Measurements from ENCODE around the gene HEG1.
"Not testable (repeated sequence)": the region's sequence is repeated elsewhere in the genome, so short reads cannot be mapped to it uniquely, and the experiment has no call there.

The HEG1 gene

DNA sequence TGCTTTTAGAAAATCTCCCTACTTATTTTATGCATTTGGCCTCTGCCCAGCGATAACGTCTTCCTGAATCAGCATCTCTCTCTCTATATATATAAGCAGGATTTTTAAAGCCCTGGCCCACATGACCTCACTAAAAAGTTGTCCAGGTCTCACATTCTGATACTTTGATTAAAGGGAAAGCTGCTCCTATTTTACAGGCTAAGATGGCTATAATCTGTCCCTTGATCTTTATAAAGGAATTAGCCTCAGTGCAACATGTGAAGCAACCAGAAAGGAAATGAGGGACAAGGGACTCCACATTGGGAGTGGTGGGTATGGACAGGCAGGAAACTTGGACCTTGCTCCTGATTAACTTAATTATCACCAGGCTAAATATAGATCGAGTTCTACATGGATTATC lies 95.7 kb downstream of the HEG1 start:
- no peak for DNase-seq (ENCODE audit: low read depth in 4 of 4, low spot score in 1 of 4)

DNA sequence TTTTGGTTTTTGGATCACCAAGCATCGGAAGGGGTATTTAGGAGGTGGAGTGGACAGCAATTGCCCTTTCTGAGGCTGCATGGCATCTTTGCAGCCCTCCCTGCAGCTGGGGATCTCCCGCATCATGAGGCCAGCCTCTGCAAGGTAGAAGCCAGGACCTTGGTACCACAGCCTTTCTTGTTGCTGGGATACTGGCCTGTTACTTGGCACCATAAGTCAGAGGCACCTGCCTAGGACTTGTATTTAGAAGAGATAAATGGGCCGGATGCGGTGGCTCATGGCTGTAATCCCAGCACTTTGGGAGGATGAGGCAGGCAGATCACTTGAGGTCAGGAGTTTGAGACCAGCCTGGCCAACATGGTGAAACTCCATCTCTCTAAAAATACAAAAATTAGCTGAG lies 97.8 kb downstream of the HEG1 start:
- not testable (repeated sequence) for DNase-seq (ENCODE audit: low read depth in 4 of 4, low spot score in 1 of 4)

DNA sequence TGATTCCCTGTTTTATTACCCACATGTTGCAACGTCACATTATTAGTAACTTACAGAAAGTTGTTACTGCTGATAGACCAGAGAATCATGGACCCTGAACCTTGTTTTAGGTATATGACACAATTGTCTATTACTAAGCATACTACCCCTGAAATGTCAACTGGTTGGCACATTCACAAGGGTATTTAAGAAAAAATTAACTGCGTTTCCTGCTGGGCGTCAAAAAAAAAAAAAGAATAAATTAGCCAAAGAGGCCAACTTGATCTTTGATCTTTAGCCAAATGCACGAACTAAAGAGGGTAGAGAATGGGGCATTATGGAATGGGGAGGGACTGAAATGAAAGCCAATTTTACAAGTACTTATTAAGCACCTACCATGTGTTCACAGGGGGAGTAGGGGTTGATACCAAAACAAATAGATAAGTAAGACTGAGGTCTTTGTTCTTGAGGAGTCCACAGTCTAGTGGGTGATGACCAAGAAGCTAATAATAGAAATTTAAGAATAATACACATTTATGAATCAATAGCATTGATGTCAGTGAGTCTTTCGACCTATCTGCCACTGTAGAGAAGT lies 103.4 kb downstream of the HEG1 start:
- no peak for DNase-seq (ENCODE audit: low read depth in 4 of 4, low spot score in 1 of 4)

DNA sequence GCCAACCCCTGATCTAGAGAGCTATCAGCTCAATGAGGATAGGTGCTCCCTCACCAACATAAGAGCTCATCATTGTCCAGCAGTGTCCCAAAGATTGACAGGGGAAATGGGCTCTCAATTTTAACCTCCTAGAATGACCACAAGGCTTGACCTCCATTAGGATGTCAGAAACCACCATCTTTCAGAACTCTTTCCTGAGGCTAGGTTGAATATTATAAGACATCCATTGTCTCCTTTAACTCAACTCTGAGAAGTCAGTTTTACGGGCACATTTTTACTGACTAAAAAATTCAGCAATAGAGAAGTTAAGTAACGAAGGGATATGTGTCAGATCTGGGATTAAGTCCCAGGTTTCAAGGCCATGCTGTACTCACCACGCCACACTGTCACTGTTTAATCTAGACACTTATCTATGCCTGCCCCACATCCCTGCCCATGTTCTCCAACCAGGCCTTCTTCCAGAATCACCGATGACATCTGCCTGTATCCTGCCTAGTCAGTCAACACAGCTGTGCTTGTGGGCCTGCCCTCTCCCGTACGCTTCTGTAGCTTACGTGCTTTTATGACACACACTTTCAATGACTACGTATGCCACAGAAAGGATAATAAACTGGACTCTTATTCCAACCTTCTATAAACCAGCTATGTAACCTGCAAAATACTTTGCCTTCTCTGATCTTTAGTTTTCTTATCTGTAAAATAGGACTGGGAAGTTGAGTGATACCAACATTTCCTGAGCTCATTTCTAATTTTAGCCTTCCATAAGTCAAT lies 104.1 kb downstream of the HEG1 start:
- no peak for DNase-seq (ENCODE audit: low read depth in 4 of 4, low spot score in 1 of 4)

DNA sequence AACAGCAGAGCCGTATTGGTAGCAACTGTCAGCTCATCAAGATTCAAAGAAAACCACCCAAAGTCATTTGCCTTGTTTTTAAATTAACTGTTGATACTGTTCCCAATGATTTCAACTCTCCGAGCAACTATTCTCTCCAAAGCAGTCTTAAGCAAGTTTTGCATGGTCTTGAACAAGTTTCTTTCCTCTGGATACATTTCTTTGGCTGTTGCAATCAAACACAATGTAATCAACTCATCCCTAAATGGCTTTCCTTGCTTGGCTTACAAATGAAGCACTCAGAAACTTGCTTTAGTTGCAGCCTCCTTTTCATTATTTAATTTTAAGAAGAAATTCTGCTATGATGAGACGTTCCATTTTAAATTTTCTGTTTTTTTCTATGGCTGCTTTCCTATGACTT lies 105.8 kb downstream of the HEG1 start:
- DNase-seq (ENCODE audit: low read depth in 4 of 4, low spot score in 1 of 4): no peak

DNA sequence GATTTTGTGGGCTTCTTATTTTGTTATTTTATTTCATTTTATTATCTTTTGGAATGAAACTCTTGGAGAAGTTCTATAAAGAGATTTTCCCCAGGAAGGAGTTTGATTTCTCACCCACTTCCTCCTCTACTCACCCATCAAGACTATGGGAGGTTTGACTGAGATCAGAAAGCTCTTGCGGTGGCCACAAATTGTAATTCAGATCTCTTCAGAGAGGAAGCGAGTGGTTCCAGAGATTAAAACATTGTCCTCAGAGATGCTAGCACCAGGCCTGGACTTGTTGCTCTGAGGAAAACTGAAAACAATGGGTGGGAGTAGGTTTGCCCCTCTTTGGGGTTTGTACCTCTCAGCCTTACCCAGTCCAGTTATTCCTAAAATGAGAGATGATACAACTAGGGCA lies 113.2 kb downstream of the HEG1 start:
- no peak for DNase-seq (ENCODE audit: low read depth in 4 of 4, low spot score in 1 of 4)

DNA sequence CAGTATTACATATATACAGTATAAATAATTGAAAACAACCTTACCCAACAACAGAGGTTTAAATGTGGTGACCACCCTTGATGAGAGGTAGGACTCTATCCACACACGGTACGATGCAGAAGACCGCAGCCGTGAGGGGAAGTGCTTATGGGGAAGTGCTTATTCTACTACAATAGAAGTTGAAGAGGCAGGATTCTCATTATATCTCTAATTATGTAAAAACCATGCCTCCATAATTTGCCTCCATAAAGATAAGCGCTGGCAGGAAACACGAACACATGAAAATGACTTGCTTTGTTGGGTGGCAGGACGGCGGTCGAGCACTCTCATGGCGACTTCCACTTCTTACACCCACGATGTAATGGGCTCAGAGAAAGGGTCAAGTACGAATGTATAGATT lies 114.0 kb downstream of the HEG1 start:
- DNase-seq (ENCODE audit: low read depth in 4 of 4, low spot score in 1 of 4): no peak

DNA sequence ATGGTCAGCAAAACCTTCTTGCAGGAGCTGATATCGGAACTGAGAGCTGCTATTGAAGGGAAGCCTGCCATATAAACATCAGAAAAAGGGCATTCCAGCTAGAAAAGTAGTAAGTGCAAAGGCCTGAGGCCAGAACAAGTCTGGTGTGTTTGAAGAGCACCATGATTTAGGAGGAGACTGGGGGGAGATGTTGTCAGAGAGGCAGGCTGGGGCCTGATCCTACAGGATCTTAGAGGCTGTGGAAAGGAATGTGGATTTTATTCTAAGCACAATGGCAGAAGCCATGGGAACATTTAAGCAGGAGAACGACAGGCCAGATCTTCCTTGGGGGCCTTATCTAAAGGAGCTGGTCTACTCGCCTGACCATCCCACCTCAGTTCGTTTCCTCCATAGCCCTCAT lies 116.1 kb downstream of the HEG1 start:
- DNase-seq (ENCODE audit: low read depth in 4 of 4, low spot score in 1 of 4): no peak

DNA sequence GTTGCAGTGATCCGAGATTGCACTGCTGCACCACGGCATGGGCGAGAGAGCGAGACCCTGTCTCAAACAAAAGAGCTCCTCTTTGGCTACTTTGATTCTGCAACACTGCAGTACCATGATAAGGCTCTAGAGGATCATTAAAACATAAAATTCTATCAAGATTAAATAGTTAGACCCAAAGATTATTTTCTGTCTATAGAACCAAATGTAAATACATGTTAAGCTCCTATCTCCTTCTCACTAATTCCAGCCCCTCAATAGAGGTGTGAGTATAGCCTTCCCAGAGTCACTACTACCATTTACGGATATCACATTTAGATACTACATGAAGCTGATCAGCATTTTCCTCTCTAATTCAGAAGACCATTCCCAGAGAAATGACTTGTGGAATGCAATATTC lies 116.9 kb downstream of the HEG1 start:
- DNase-seq (ENCODE audit: low read depth in 4 of 4, low spot score in 1 of 4): no peak

DNA sequence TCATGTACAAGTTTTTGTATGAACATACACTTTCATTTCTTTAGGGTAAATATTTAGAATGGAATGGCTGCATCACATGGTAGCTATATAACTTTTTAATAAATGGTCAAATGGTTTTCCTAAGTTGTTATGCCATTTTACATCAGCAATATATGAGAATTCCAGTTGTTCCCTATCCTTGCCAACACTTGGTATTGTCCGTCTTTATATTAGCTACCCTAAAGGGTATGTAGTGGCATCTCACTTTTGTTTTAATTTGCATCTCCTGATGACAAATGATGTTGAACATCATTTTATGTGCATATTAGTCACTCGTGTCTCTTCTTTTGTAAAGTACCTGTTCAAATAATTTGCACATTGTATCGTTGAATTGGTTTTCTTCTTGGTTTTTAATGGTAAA lies 118.7 kb downstream of the HEG1 start:
- no peak for DNase-seq (ENCODE audit: low read depth in 4 of 4, low spot score in 1 of 4)

DNA sequence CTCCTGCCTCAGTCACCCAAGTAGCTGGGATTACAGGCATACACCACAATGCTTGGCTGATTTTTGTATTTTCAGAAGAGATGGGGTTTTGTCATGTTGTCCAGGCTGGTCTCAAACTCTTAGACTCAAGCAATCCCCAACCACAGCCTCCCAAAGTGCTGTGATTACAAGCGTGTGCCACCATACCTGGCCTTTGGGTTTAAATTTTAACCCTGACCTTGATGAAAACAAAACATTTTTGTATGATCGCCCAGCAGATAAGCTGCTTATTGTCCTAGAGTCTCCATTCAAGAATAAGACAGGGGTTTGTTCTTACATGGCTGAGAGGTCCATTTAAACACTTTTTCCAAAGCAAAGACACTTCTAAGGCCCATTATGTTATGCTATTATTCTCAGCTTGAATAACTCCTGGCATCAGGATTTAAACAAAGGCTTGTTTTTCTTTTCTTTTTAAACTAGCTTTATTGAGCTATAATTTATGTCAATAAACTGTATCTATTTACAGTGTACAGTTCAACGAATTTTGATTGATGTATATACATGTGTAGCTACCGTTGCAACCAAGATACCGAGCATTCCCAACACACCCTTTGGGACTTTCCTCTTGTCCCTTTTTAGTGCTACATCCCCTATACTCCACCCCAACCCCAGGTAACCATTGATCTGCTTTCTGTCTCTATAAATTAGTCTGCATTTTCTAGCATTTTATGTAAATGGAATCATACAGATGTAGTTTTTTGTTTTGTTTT lies 119.8 kb downstream of the HEG1 start:
- DNase-seq (ENCODE audit: low read depth in 4 of 4, low spot score in 1 of 4): no peak

DNA sequence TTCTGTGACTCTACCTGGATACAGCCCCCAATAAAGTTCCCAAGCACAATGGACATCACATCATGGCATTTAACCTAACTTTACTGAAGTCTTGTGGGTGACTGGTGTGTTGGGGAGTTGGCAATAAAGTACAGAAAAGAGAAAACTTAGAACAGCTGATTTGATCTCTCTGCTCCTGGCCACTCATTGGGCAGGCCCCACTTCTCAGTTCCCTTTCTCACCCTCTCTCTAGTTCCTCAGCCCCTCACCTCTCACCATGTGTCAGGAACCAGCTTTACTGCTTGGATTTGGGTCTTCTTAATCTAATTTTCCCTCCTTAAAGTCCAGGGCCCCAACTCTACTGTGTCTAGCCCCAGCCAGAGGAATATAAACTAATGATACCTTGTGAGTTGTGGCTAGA lies 120.5 kb downstream of the HEG1 start:
- DNase-seq (ENCODE audit: low read depth in 4 of 4, low spot score in 1 of 4): no peak

DNA sequence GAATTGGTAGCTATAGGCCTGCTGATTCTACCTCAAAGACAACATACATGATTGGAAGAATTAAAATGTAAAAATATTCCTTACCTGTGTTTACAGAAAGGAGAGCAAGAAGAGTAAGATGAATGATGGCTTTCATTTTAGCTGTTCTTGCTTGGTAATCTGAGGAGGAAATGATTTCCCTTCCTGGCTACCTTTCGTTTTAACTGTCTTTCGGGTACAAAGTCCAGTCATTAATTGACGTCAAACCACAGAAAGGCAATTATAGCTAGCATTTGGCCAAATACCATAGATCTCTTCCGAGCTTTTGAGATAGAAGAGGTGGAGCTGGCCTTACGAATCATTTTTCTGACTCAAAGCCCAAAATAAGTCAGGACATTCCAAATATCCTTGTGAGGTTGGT lies 121.2 kb downstream of the HEG1 start, which contains the start of gene MUC13:
MUC13 (minus strand) TSS at position 175 of the 400 bp plus-strand sequence; CDS start at position 136, 39 bp downstream.
- DNase-seq (ENCODE audit: low read depth in 4 of 4, low spot score in 1 of 4): no peak

DNA sequence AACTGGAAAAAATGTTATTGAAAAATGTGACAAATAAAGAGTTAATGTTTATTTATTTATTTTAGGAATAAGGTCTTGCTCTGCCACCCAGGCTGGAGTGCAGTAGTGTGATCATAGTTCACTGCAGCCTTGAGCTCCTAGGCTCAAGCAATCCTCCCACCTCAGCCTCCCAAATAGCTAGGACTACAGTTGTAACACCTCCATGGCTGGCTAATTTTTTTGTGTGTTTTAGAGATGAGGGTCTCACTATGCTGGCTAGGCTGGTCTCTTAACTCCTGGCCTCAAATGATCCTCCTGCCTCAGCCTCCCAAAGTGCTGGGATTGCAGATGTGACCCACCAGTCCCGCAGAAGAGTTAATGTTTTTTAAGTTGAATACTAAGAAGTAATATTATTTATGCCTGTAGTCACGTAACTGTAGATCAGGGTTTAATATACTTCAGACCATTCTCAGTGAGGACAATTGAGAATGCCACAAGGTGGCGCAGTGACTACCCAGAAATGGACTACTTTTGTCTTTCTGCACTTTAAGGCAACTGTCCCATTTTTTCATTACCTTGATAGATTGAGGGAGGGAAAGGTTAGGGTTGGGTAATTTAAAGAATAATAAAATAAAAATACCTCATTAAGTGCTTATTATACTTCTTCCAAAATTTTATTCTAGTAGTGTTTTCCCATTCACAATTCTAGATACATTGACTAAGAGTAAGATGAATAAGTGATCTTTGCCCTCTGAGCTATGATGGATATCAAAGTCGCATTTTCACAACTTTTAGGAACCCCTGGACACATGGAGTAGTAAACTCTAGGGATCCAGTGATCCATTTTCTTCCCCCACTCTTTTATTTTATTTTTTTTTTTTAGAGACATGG lies 127.2 kb downstream of the HEG1 start:
- peak; percentile 23 to 42 (median 33) for DNase-seq (ENCODE audit: low read depth in 4 of 4, low spot score in 1 of 4)

DNA sequence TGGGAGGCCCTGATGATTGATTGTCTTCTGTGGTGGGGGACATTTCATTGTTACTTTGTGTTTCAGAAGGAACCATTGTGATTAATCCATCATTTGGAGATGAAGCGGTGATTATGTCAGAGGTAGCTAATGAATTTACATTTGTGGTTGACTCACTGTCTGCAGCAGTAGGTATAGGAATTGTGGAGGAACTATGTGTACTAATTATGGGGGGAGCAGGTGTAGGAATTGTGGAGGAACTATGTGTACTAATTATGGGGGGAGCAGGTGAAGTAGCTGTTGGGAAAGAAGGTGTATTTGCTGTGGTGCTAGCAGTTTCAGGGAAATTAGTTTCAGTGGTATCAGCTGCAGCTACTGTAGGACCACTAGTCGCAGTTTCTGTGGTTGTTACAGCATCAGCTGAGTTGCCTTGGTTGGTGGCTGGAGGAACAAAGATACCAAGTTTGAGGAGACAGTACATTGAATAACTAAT lies 128.2 kb downstream of the HEG1 start:
- DNase-seq (ENCODE audit: low read depth in 4 of 4, low spot score in 1 of 4): no peak

DNA sequence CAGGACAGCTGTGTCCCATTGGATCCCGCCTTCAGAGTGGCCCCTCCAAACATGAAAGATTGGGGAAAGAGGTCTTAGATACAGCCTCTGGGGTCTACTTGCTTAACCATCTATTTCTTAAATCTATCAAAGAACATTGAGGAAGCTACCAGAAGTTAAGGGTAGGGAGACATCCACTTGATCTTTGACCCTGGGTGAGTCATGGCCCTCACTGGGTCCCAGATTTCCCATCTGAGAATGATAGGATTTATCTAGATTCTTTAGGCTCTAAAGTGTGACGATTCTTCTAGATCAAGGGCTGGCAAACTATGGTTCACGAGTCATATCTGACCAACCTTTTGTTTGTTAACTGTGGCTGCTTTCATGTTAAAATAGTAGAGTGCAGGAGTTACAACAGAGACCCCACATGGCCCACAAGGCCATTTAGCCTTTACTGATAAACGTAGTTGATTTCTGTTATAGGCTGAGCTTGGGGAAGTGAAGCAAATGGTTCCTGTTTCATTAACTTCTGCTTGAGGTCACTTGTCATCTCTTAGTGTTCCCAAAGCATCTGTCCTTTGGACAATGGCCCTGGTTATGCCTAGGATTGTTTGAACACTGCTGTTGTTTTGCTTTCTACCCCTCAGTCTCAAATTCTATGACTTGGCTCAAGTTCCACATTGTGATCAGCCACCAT lies 129.2 kb downstream of the HEG1 start:
- DNase-seq (ENCODE audit: low read depth in 4 of 4, low spot score in 1 of 4): no peak

DNA sequence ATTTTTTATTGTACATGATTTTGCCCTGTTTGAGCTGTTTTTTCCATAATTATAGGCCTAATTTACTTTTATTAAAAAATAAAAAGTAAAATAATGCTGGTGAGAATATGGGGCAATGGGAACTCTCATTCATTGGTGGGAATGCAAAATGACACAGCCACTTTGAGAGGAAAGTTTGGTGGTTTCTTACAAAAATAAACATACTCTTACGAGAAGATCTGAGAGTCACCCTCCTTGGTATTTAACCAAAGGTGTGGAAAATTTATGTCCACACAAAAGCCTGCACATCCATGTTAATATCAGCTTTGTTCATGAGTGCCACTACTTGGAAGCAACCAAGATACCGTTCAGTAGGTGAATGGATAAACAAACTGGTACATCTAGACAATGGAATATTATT lies 131.1 kb downstream of the HEG1 start:
- no peak for DNase-seq (ENCODE audit: low read depth in 4 of 4, low spot score in 1 of 4)

DNA sequence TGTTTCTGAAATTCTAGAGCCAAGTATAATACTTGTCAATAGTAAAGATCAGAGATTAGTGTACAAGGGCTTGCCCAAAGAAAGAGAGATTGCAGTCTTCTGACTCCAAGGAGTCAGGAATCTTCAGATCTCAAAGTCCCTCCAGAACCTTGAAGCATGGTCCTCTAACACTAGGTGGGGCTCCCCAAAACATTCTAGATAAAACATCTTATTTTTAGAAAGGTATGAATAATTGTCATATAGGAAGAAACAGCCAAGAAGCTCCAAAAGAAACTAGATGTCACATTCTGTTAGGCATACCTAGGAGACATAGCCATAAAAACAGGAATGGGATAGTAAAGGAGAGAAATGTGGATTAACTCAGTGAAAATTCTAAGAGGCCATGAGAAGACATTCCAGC lies 132.0 kb downstream of the HEG1 start:
- no peak for DNase-seq (ENCODE audit: low read depth in 4 of 4, low spot score in 1 of 4)

DNA sequence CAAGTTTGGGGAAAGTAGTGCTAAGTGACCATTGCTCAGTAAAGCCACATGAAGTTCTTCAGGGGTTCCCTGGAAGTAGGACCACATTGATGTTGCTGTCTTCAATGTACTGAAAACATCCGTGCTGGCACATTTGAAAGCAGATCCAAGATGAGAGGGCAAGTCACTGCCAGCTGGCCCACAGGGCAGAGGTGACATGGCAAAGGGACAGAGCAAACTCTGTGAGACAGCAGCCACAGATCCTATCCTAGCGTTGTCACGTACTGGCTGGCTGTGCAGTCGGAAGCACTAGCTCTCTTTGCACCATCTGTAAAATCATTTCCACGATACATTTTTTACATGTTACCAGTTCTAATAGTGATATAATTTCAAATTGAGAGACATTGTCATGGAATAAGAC lies 135.1 kb downstream of the HEG1 start:
- DNase-seq (ENCODE audit: low read depth in 4 of 4, low spot score in 1 of 4): no peak

DNA sequence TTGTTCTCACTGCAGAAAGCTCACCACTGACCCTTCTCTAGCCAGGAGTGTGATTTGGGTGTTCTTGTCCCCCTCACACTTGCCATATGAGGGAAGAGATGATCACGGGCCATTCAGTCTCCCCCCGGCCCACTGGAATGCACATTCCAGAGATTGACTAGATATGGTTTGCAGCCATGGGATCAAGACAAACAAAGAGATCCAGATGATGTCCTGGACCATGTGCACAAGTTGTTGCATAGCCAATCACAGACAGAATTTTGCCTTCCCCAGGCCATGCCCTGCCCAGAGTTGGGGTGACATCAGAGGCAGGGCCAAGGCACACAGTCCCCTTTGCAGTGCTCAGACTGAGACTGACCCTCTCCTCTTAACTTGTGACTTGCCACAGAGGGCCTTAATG lies 136.0 kb downstream of the HEG1 start:
- DNase-seq (ENCODE audit: low read depth in 4 of 4, low spot score in 1 of 4): no peak

DNA sequence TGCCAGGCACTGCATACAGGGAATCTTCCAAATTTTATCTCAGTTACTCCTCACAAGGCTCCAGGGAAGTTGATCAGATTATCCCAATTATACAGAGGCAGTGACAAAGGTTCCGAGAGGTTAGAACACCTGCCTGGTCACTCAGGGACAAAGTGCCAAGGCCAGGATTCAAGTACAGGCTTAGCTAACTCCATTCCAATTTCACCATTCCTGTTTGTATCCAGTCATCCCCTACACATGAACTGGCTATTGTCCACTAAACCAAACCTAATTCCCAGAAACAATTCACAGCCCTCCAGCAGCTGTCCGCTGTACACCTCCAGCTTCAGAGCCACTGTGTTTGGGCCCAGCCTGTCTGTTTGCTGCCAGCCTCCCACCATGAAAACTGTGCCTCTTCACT lies 137.3 kb downstream of the HEG1 start:
- DNase-seq (ENCODE audit: low read depth in 4 of 4, low spot score in 1 of 4): no peak

Measured in stimulated activated CD4-positive, alpha-beta T cell treated with anti-CD3 and anti-CD28 coated beads, Interleukin-1b, Interleukin-23, amount 100 ng/mL, for 24 hours (primary cell).